Uterus (tissue), 4 donors: Measurements from ENCODE around the gene SYCE3. TPM values are rescaled to one million over a fixed set of nuclear protein-coding genes. Genes with fewer than 3 reads are reported as not detected.
A peak's percentile ranks its signal among the peaks of the same experiment; 100 is the strongest.

Source experiments
- DNase-seq, 2 donors: peaks; one replicate each; pipeline ENCODE4 v3.0.0-alpha.2; 2019 to 2020
- H3K27ac ChIP-seq, 2 donors: fragments of 200-600 bp; sonication (generic); 1 replicate in 1 of 2; 2 replicates in 1 of 2; pipeline ENCODE4 v1.5.1; 2016 to 2018
- H3K27me3 ChIP-seq, 2 donors: fragments of 200-600 bp; sonication (generic); one replicate each; pipeline ENCODE4 v1.5.1; 2018 to 2019; ENCODE audit warnings: control low read depth in 1 of 2
- H3K36me3 ChIP-seq, 2 donors: fragments of 200-600 bp; sonication (generic); one replicate each; pipeline ENCODE4 v1.5.1; 2019; ENCODE audit warnings: control low read depth in 1 of 2
- H3K4me1 ChIP-seq, 2 donors: fragments of 200-600 bp; sonication (generic); one replicate each; pipeline ENCODE4 v1.5.1; 2018 to 2019; ENCODE audit warnings: control low read depth in 1 of 2
- H3K4me3 ChIP-seq, 2 donors: fragments of 200-600 bp; sonication (generic); 1 replicate in 1 of 2; 2 replicates in 1 of 2; pipeline ENCODE4 v1.5.1; 2018 to 2019; ENCODE audit warnings: mild to moderate bottlenecking in 1 of 2
- H3K9me3 ChIP-seq, 2 donors: fragments of 200-600 bp; sonication (generic); one replicate each; pipeline ENCODE4 v1.5.1; 2019; ENCODE audit warnings: control low read depth in 1 of 2
- POLR2A ChIP-seq, 2 donors: fragments of 450-650 bp; IDR thresholded peaks; one replicate each; pipeline ENCODE4 v1.6.1; 2016; ENCODE audit warnings: antibody characterized with exemption in 2 of 2, mild to moderate bottlenecking in 1 of 2, moderate library complexity in 1 of 2
- intact Hi-C: fragments of 100-400 bp; cut with DNase I; formaldehyde crosslinking; loops from one replicate; pipeline ENCODE4 v1.15.1; 2023; ENCODE audit warnings: low total_unique reads
- total RNA-seq, 4 donors: library from RNA; depleted of rRNA in 3 of 4; stranded (reverse); fragments of >200 nt in 3 of 4; gene quantifications; one replicate each; pipeline versions ENCODE4 v1.1.0 to v1.2.4, GENCODE V29; 2014 to 2023
- TF ChIP-seq, protein P1 (sequence below), 4 experiments: fragments of 200-600 bp in 2 of 4; fragments of 450-650 bp in 2 of 4; sonication (generic) in 2 of 4; IDR thresholded peaks; one replicate each; pipeline ENCODE4 v1.5.1; 2016 to 2019; ENCODE audit warnings: antibody characterized with exemption in 4 of 4, mild to moderate bottlenecking in 2 of 4, moderate library complexity in 1 of 4
- donor health status: DM: yes; HTN: yes; CAD: no.

The SYCE3 gene
- total RNA-seq, 4 donors from 2014 or later: not detected

DNA sequence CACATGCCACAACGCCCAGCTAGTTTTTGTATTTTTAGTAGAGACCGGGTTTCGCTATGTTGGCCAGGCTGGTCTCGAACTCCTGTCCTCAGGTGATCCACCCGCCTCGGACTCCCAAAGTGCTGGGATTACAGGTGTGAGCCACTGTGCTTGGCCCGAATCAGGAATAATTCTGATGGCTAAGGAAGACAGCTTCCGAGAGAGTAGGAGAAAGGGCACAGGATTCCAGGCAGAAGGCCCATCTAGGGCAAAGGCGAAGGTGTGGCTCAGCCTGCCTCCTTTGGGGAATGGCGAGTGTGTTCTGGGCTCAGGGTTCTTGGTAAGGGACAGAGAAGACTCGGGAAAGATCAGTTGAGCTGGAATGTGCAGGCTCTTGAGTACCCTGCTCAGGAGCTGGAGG lies 1.6 kb upstream of the SYCE3 start:
- no peak overlapping the region for H3K4me3 ChIP-seq
- H3K27me3 ChIP-seq: no peaks in the 10 kb centered on the region
- DNase-seq: no peak
- no peaks in the 10 kb centered on the region for H3K9me3 ChIP-seq
- intact Hi-C loops: no loop called here
- H3K27ac ChIP-seq: no peak overlapping the region
- no peak for TF ChIP-seq POLR2A (IDR thresholded peaks at IDR 0.05)
- TF ChIP-seq, protein P1, sequence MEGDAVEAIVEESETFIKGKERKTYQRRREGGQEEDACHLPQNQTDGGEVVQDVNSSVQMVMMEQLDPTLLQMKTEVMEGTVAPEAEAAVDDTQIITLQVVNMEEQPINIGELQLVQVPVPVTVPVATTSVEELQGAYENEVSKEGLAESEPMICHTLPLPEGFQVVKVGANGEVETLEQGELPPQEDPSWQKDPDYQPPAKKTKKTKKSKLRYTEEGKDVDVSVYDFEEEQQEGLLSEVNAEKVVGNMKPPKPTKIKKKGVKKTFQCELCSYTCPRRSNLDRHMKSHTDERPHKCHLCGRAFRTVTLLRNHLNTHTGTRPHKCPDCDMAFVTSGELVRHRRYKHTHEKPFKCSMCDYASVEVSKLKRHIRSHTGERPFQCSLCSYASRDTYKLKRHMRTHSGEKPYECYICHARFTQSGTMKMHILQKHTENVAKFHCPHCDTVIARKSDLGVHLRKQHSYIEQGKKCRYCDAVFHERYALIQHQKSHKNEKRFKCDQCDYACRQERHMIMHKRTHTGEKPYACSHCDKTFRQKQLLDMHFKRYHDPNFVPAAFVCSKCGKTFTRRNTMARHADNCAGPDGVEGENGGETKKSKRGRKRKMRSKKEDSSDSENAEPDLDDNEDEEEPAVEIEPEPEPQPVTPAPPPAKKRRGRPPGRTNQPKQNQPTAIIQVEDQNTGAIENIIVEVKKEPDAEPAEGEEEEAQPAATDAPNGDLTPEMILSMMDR (IDR thresholded peaks at IDR 0.05): no peak
- no peaks in the 10 kb centered on the region for H3K4me1 ChIP-seq
- no peaks in the 10 kb centered on the region for H3K36me3 ChIP-seq

GRCh38 chr22:50563413-50564160 lies 868 bp upstream of the SYCE3 start:
- no peaks in the 10 kb centered on the region for H3K36me3 ChIP-seq
- H3K4me1 ChIP-seq: no peaks in the 10 kb centered on the region
- intact Hi-C loops: no loop called here
- H3K27ac ChIP-seq: no peak overlapping the region
- DNase-seq: no peak
- H3K9me3 ChIP-seq: no peaks in the 10 kb centered on the region
- peak overlapping the region; percentile 39 to 40 for H3K4me3 ChIP-seq
- H3K27me3 ChIP-seq: no peaks in the 10 kb centered on the region
- TF ChIP-seq POLR2A (IDR thresholded peaks at IDR 0.05): no peak
- TF ChIP-seq, protein P1 (IDR thresholded peaks at IDR 0.05): no peak

GRCh38 chr22:50561401-50562358 lies 1.0 kb downstream of the SYCE3 start:
- no peak for DNase-seq
- H3K36me3 ChIP-seq: no peaks in the 10 kb centered on the region
- H3K27me3 ChIP-seq: no peaks in the 10 kb centered on the region
- intact Hi-C loops: no loop called here
- no peaks in the 10 kb centered on the region for H3K9me3 ChIP-seq
- no peak overlapping the region for H3K27ac ChIP-seq
- no peak for TF ChIP-seq POLR2A (IDR thresholded peaks at IDR 0.05)
- TF ChIP-seq, protein P1 (IDR thresholded peaks at IDR 0.05): no peak
- no peak overlapping the region for H3K4me3 ChIP-seq
- H3K4me1 ChIP-seq: no peaks in the 10 kb centered on the region

- Histone ChIP-seq H3K4me1 (no peaks in the 10 kb centered on the region), H3K27me3 (no peaks in the 10 kb centered on the region), H3K36me3 (no peaks in the 10 kb centered on the region), H3K27ac (no peak overlapping the region), H3K4me3 (no peak overlapping the region), H3K9me3 (no peaks in the 10 kb centered on the region)
- DNase-seq: no peak
- intact Hi-C loops: no loop called here
- TF ChIP-seq, protein P1 (IDR thresholded peaks at IDR 0.05): no peak
- TF ChIP-seq POLR2A (IDR thresholded peaks at IDR 0.05): no peak
These were observed 2.7 kb downstream of the SYCE3 start for GRCh38 chr22:50560034-50560433.

DNA sequence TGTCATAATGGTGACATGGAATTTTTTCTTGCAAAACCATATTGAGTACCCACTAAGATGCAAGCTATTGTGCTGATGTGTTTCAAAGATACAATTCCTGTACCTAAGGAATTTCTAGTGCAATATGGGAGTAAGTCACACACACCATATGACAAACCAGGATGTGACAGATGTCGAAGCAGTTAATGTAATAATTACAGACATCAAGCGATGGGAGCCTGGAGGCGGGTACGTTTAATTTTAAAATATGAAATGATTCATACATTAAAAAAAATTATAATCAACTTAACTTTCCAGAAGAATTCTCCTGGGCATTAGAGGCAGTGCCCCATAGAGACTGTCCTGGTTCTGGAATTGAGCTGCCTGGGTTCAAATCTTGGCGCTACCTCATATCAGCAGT lies 6.0 kb downstream of the SYCE3 start:
- Histone ChIP-seq H3K9me3 (no peaks in the 10 kb centered on the region), H3K36me3 (no peaks in the 10 kb centered on the region)
- intact Hi-C loops: no loop called here

More for the DNA sequence above, 6.0 kb downstream of the SYCE3 start:
- Histone ChIP-seq H3K27me3 (no peaks in the 10 kb centered on the region), H3K27ac (no peak overlapping the region), H3K4me3 (no peak overlapping the region), H3K4me1 (no peaks in the 10 kb centered on the region)
- TF ChIP-seq POLR2A (IDR thresholded peaks at IDR 0.05): no peak
- TF ChIP-seq, protein P1 (IDR thresholded peaks at IDR 0.05): no peak
- no peak for DNase-seq
